KOPT-K1 (cell line): ENCODE measurements around the gene CEP55.
"Not testable (repeated sequence)": the region's sequence is repeated elsewhere in the genome, so short reads cannot be mapped to it uniquely, and the experiment has no call there.

Source experiments
- H3K27ac ChIP-seq: fragments of 200-600 bp; sonication (generic); 2 replicates; pipeline ENCODE4 v1.5.1; 2016; ENCODE audit warnings: antibody characterized with exemption, mild to moderate bottlenecking, low read depth, low read length; ENCODE audit not compliant: poor library complexity, severe bottlenecking
- H3K36me3 ChIP-seq: fragments of 200-600 bp; sonication (generic); 2 replicates; pipeline ENCODE4 v1.5.1; 2017; ENCODE audit warnings: antibody characterized with exemption, mild to moderate bottlenecking, low read length, moderate library complexity; ENCODE audit not compliant: insufficient read depth
- H3K9me3 ChIP-seq: fragments of 200-600 bp; sonication (generic); 2 replicates; pipeline ENCODE4 v1.5.1; 2017; ENCODE audit warnings: antibody characterized with exemption, low read length, mild to moderate bottlenecking; ENCODE audit not compliant: insufficient read depth, poor library complexity, severe bottlenecking

CEP55 gene

DNA sequence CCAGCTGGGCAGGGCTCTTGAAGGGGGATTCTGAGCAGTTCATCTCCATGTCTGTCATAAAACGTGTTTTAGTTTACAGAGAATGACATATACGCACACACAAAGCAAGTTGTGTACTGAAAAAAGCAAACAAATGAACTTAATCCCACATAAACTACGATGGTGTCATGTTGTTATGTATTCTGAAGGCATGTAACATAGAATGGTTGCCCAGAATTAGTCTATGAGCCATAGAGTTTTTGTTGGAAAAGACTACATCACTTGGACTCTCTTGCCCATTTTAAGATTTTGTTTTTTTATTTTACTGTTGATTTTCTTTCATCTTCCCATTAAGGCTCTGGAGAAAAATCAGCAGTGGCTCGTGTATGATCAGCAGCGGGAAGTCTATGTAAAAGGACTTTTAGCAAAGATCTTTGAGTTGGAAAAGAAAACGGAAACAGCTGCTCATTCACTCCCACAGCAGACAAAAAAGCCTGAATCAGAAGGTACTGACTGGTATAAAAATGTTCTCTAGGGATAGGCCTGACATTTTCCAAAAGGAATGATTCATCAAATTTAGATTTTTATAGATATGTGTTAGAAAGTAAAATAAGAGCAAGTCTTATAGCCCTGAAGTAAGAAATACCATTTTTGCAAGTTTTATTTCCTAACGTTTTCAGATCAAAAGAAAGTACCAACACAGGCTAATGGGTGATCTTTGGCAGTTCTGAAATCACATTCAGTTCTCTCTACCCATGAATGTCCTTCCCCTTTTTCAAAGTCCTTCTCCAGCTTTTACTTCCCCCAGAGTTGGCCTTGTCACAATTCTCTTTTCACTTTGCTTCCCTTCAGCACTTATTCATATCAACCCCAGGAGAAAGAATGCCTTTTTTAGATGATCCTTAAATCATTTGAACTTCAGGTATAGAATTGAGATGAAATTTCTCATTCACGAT, 18.9 kb downstream of the CEP55 start:
- Histone ChIP-seq H3K36me3 (peaks cover 97% of the 10 kb centered on the region), H3K9me3 (peaks cover 22% of the 10 kb centered on the region), H3K27ac (no peak overlapping the region)

DNA sequence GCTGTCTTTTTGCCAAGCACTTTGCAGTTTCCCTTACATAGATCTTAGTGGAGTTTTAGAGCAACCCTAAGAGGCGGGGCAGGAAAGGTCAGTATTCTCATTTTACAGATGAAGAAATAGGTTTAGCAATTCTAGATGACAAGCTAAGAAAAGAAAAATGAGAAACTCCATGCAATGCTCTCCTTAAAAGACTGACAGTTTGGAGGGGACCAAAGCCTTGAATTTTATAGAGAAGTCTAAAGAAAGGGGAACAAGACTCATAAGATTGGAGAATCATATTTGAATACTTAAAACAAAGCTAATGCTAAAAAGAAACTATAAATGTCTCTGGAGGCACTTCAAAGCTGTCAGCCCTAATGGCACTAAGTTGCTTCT, 19.6 kb downstream of the CEP55 start:
- Histone ChIP-seq H3K36me3 (peaks cover 97% of the 10 kb centered on the region), H3K27ac (no peak overlapping the region), H3K9me3 (peaks cover 28% of the 10 kb centered on the region)

DNA sequence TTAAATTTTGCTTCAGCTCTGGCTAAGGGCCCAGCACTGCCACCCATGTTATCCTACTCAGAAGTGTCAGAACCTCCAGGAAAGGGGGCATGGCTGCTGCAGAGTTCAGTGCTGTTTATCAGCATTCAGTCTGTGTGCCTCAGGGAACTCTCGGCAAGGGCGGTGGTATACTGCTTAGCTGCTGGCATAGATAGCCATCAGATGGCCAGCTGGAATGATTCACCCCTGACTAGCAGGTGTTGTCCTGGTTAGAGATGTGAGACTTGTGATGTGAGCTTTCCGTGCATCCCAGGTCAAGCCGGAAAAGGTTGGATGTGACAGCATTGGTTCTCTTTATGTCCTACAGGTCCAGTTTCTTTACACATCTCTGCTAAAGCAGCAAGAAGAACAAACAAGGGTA, 22.1 kb downstream of the CEP55 start:
- Histone ChIP-seq H3K27ac (no peak overlapping the region), H3K36me3 (peaks cover 80% of the 10 kb centered on the region), H3K9me3 (peaks cover 31% of the 10 kb centered on the region)

DNA sequence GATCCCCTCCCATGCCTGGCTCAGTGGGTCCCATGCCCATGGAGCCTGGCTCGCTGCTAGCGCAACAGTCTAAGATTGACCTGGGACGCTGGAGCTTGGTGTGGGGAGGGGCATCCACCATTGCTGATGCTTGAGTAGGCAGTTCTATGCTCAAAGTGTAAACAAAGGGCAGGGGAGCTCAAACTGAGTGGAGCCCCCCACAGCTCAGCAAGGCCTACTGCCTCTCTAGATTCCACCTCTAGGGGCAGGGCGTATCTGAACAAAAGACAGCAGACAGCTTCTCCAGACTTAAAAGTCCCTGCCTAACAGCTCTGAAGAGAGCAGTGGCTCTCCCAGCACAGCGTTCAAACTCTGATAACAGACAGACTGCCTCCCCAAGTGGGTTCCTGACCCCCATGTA, 38.9 kb downstream of the CEP55 start:
- Histone ChIP-seq H3K9me3 (no peaks in the 10 kb centered on the region), H3K36me3 (peaks cover under 1% of the 10 kb centered on the region; the same call in 1 of the 2 replicates), H3K27ac (no peak overlapping the region)

DNA sequence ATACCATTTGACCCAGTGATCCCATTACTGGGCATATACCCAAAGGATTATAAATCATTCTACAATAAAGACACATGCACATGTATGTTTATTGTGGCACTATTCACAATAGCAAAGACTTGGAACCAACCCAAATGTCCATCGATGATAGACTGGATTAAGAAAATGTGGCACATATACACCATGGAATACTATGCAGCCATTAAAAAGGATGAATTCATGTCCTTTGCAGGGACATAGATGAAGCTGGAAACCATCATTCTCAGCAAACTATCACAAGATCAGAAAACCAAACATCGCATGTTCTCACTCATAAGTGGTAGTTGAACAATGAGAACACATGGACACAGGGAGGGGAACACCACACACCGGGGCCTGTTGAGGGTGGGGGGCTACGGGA, 44.5 kb downstream of the CEP55 start:
- not testable (repeated sequence) for H3K27ac ChIP-seq, H3K9me3 ChIP-seq, H3K36me3 ChIP-seq

DNA sequence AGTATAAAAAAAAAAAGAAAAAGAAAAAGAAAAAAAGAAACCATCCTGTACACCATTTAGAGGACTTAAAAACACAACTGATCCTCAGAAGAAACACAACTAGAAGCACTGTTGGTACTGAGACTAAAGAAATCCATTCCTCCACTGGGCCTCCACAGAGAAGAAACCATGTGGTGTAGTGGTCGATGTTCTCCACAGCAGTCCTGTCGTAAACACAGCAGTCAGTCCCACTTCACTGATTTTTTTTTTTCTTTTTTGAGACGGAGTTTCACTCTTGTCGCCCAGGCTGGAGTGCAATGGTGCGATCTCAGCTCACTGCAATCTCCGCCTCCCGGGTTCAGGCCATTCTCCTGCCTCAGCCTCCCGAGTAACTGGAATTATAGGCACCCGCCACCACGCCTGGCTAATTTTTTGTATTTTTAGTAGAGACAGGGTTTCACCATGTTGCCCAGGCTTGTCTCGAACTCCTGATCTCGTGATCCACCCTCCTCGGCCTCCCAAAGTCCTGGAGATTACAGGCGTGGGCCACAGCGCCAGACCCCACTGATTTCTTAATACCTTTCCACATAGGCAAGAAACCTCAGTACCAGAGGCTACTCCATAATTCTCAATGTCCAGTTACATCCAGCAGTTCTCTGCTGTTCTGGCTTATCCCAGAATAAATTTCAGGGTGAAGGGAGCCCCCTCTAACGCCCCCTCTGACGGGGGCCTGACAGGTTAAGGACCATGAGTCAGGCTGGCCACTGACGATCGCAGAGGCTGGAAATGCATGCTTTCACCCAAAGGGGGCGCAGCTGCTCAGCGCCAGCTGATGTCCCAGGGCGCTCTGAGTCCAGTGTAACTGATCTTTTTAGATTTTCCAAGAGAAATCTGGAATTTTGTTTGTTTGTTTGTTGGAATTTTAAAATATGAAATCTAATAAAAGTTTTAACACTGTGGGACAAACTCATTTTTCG, 45.3 kb downstream of the CEP55 start:
- H3K9me3 ChIP-seq, result no peaks in the 10 kb centered on the region
- H3K27ac ChIP-seq, result no peak overlapping the region
- no peaks in the 10 kb centered on the region for H3K36me3 ChIP-seq

DNA sequence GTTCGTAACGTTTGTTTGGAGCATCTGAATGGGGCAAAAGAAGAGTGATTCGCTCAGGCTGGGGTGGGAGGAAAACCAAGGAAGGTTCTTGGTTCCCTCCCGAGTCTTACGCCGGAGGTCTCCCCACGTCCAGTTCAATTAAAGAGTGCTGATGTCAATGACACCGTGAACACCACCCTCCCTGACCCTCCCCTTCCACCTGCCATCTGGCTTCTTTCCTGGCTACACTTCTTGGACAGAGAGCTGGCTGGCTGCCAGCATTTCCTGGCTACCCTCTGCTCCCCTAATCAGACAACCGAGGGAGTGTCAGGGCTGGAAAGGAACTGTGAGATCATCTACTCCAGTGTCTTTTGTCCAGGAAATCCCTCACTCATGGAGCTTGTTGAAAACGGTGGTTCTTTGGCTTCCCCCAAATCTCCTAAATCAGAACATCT, 46.0 kb downstream of the CEP55 start:
- no peaks in the 10 kb centered on the region for H3K9me3 ChIP-seq
- no peaks in the 10 kb centered on the region for H3K36me3 ChIP-seq
- H3K27ac ChIP-seq, result no peak overlapping the region

DNA sequence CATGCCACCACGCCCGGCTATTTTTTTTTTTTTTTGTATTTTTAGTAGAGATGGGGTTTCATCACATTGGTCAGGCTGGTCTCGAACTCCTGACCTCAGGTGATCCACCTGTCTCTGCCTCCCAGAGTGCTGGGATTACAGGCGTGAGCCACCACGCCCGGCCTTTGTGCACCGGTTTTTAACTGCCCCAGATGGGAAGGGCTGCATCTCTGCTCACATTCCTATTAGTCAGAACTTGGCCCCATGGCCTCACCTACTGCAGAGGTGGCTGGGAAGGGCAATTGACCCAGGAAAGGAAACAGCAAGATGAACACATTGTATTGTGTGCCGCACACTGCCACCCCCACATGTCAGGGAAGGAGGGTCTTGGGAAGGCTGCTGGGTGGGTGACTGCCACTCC, 50.6 kb downstream of the CEP55 start:
- H3K27ac ChIP-seq, H3K36me3 ChIP-seq, H3K9me3 ChIP-seq: not testable (repeated sequence)

DNA sequence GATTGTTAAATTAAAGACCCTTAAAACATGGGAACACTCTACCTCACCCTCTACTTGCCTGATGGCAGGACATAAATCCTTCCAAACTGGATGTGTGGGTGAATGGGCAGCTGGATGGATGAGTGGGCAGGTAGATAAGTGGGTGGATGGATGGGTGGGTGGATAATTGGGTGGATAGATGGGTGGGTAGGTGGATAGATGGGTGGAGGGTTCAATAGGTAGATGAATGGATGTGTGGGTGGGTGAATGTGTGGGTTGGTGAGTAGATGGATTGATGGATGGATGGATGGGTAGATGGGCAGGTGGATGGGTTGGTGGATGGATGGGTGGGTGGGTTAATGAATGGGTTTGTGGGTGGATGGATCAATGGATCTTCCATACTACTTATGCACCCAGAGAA, 51.1 kb downstream of the CEP55 start:
- Histone ChIP-seq H3K36me3 (no peaks in the 10 kb centered on the region), H3K27ac (no peak overlapping the region), H3K9me3 (no peaks in the 10 kb centered on the region)

DNA sequence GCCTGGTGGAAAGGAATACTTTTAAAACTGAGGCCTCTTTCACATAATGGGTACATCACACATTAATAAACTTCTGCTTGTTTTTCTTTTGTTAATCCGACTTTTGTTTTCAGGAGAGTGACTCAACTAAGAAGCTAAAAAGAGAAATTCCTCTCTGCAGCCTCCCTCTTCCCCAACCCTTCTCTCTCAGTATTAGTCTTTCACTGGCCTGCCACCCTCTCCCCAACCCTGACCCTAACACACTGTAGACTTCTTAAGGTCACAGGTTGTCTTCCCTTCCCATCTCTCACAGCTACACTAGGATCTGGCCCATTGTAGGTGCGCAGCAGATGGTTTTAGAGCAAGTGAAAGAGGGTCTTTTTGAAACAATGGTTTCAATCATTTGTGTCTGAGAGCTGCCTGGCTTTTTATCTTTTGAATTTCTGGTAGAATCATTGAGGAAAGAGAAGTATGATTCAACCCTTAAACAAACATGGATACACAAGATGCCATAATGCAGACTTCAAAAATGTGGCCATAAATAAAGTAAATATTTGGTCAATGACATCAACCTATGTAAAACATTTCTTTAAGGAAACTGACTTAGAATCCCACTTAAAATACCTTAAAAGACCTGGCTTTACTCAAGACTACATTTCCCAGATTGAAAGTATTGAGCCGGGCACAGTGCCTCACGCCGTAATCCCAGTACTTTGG, 52.1 kb downstream of the CEP55 start:
- Histone ChIP-seq H3K9me3 (no peaks in the 10 kb centered on the region), H3K36me3 (no peaks in the 10 kb centered on the region), H3K27ac (no peak overlapping the region)

DNA sequence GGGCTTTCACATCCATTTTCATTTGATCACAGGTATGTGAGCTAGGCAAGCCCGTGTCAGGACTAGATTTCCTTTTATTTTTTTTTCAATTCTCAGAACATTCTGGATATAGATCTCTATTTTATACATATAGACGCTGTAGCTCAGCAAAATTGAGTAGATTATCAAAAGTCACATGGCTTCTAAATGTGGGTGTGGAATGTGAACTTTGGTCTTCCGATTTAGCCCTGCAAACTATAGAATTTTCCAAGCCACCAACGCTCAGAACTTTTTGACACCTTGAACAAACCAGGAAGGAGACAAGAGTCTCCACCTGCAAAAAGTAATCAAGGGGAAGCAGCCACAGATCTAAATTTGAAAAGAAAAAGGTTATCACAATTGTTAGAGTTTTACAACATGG, 54.2 kb downstream of the CEP55 start:
- no peak overlapping the region for H3K27ac ChIP-seq
- H3K36me3 ChIP-seq, result no peaks in the 10 kb centered on the region
- no peaks in the 10 kb centered on the region for H3K9me3 ChIP-seq

DNA sequence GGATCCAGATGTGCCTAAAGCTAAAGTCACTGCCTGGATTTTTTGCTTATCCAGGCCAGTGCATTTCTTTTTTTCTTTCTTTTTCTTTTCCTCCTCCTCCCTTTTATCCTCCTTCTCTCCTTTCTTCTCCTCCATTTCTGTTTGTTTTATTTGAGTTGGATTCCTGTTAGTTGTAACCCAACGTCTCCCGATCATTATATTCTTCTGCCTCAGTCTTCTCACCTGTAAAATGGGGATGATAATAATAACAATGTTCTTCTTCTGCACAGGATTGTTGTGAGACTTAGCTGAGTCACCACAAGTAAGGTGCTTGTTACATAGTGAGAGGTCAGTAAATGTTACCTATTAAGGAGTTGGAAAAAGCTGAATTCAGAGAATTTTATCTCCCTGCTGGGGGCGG, 56.4 kb downstream of the CEP55 start:
- no peak overlapping the region for H3K27ac ChIP-seq
- no peaks in the 10 kb centered on the region for H3K36me3 ChIP-seq
- H3K9me3 ChIP-seq, result no peaks in the 10 kb centered on the region

DNA sequence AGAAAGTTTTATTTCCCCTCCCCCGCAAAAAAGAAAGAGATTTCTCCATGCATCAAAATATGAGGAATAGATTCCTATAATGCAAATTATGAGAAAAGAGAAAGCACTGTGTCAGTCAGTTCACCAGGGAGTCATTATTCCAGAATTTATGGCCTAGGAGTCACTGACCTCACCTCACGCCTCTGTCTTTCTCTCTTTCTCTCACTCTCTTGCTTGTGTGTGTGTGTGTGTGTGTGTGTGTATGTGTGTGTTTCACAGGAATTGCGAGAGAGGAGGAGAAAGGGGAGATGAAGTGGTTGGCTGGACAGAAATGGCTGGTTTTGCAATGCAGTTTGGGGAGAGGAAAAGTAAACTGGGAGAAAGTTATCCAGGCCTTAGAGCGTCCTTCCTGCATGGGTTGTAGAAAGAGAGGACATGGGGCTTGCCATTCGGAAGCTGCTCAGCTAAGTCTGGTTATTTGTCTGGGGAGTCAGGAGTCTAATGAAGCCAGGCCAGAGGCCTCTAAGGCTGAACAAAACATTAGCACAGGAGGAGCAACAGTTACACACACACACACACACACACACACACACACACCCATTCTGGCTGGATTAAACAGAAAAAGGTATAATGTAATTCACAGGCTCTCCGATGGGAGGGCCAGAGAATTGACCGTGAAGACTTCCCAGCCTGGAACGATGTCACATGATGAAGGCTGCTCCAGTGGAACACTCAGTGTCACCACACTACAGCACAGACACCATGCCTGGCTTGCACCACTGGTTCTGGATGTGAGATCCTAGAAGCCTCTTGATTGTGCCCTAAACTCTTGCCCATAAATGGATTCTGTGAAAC, 57.3 kb downstream of the CEP55 start:
- H3K9me3 ChIP-seq, result no peaks in the 10 kb centered on the region
- H3K27ac ChIP-seq, result no peak overlapping the region
- no peaks in the 10 kb centered on the region for H3K36me3 ChIP-seq

DNA sequence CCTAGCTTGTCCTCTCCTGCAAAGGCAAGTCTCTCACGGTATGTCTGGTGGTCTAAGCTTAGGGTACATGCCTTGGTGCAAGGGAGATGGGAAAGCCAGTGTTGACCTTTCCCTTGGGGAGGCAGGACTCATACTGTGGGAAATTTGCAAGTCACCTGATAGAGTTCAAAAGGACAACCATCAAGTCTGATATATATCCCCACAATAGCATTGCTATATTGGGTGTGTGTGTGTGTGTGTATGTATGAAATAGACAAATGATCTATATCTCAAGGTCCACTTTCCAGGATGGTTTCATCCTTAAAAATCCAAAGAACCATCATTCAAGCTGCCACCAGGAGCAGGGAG, 57.9 kb downstream of the CEP55 start:
- Histone ChIP-seq H3K27ac (no peak overlapping the region), H3K36me3 (no peaks in the 10 kb centered on the region), H3K9me3 (no peaks in the 10 kb centered on the region)
